T-helper 9 cell (primary cell): ENCODE data around the gene LUM.

Experiments
- DNase-seq: peaks from one replicate; pipeline ENCODE4 v3.0.0-alpha.2; 2020

Gene LUM

DNA sequence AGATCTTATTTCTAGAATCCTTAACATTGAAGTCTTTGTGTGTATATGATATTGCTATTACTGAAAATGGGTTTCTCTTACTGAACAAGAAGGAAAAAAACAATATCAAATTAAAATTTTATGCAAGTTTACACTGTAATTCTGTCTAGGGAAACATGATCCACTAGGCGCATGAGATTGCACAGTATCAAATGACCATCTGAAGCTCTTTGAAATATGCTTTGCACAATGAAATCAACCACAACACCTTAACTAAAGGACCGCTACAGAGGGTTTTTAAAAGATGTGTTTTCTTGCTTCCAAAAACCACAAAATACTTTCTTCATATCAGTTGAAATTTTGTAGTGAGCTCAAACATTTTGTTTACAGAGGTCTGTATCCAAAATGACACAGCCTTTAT lies 38.4 kb downstream of the LUM start:
- no peak for DNase-seq

DNA sequence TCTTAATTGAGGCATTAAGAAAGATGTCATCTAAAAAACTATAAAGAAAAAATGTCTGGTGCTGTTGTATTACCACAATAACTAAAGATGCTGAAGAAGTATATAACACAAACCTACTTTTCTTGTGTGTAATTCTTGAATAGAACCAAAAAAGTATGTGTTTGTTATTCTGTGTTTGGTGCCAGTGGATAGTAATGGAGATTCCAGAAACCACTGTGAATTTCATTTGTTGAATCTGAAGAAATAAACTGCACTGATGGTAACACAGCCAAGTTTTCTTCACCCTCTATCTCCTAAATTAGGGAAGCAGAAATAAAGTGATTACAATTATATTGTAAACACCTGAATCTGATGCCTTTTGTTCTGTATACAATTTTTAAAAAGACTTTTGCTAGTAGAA lies 40.4 kb downstream of the LUM start:
- DNase-seq: no peak

DNA sequence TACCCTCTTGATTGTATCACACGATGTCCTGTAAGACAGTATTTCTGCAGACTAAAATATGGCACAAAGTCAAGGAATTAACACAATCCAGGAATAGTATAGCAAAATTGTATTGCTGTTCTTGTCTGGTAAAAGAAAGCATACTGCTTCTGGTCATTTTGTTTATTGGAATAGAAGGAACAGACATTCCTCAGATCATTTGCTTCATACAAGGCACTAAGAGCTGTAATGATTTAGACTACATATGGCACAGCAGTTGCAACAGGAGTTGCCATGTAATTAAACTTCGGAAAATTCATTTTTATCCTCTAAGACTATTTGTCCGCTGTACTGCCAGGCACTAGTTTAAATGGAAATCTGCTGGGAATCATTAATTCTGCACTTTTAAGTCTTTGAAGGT lies 45.9 kb downstream of the LUM start:
- no peak for DNase-seq

DNA sequence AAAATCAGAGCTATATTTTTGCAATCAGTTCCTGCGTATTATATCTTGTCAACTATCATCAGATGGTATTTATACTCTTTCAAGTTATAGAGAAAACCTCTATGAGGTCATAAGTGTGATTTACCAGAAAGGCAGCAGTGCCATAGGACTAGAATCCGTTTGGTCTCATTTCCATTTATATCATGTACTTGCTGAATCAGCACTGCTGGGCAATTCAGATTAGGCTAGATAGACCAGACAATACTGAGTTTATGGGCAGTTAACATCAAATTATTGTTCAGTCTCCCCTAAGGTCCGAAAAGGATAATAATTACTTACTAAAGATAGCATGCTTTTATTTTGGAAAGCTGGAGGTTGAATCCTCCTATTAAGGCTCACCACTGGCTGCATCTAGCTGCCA lies 46.7 kb downstream of the LUM start:
- DNase-seq: no peak

DNA sequence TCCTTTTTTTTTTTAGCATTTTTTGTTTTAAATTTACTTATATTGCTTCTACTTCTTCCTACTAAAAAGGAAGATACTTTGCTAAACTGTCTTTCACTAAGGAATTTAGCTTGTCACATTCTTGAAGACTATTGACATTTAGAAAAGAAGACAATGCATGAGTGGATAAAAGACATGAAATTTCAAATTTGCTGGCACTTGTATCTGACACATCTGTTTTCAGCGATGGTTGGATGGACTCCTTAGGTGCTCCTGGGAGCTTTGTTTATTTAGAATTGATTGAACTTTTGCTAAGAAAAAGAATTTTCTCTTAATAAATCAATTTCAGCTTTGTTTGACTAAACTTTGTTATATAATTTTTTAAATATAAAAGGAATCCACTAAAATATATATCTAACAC lies 50.2 kb downstream of the LUM start:
- no peak for DNase-seq

DNA sequence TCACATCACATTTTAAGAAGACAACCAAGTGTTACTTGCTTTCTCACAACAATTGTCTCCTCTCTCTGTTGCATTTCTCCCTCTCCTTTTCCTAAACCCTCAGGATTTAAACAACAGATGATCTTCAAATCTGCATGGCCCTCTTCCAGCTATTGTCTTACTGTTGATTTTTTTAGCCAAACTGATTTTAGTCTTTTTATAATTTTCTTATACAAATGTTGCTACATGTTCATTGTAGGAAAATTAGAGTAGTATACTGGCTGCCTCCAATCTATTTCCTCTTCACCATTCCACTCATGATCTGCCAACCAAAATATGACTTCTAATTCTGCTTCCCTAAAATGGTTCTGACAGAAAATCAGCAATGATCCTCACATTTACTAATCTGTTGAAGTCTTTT lies 52.1 kb downstream of the LUM start:
- no peak for DNase-seq

DNA sequence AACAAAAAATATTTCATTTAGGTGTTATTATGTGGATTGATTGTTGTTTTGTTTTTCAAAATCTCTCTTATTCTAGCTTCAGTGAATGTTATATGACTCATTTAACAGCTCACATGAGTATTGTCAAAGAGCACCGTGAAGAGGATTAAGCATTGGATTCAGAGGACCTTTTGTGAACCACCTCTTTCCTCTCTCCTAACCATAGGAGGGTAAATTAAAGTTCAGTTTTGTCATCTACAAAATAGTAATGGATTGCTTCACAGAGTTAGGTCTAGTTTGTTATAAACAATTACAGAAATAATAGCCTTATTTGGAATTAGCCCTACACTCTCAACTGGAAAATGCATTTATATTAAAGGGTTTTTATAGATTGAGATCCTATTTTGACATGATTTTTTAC lies 52.5 kb downstream of the LUM start:
- no peak for DNase-seq

DNA sequence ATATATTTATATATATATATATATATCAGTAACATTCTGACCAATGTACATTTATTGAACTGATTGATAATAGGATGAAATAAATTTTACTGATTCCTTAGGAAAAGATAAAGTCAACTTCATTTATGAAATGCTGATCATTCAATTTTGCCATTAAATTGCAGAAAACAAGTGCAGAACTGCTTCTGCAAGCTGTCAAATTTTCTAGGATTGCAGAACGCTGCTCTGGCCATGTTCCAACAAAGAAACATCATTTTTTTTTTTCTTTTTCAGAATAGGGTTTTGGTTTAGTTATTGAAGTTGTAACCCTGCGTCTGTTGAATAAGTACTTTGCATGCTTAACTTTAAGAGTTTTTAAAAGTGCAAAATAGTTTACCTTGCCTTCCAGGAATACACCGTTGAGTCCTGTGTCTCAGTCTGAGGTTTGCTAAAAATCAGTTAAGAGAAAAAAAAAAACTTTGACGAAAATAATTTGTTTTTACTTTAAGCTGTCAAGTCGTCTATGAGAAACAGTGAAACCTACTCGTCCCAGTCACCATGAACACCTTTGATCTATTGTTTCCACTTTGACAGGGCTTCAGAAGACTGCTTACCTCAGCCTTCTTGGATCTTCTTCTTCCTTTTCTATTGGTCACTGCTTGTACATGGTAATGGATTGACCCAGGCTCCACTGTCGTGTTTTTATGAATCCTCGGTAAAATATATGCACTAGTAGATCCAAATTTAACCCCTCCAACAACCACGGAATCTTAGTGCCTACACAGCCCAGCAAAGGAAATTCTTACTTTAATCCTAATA lies 53.7 kb downstream of the LUM start, which contains the start of gene KERA:
Gene KERA, minus strand, starts transcription at position 657 of the 798 bp plus-strand sequence. CDS start 1,743 bp downstream, outside the sequence.
- no peak for DNase-seq

DNA sequence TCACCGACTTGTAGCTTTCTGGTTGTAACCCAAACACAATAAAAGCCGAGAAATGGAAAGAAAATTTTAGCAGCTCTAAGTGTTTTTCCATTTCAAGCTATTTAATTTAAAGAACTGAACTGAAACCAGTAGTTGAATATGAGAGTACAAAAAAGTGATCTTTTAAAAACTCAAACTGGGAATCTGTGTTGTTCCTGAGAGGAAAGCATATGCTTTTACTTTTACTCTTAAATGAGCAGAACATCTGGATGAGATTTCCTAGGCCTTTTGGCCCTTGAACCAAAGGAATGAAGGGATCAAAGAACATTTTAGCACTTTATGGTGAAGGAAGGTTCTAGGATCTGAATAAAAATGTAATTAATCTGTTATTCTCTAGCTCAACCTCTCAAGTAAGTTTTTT lies 54.8 kb downstream of the LUM start:
- DNase-seq: no peak

DNA sequence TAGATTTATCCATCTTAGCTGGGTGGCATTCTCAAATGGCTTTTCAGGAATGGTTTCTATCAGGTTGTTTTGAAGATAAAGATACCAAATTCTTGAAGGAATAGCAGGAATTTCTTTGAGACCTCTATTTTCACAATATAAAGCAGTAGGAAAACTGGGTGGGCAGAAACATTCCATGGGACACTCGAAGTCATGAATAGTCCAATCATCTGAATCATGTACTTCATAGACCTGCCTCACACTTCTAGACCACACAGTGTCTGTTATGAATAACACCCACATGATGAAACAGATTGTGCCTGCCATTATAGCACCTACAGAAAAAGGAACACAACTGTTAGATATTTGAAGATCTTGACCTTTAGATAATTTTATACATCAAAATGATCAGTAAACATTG lies 55.3 kb downstream of the LUM start:
- DNase-seq: no peak

DNA sequence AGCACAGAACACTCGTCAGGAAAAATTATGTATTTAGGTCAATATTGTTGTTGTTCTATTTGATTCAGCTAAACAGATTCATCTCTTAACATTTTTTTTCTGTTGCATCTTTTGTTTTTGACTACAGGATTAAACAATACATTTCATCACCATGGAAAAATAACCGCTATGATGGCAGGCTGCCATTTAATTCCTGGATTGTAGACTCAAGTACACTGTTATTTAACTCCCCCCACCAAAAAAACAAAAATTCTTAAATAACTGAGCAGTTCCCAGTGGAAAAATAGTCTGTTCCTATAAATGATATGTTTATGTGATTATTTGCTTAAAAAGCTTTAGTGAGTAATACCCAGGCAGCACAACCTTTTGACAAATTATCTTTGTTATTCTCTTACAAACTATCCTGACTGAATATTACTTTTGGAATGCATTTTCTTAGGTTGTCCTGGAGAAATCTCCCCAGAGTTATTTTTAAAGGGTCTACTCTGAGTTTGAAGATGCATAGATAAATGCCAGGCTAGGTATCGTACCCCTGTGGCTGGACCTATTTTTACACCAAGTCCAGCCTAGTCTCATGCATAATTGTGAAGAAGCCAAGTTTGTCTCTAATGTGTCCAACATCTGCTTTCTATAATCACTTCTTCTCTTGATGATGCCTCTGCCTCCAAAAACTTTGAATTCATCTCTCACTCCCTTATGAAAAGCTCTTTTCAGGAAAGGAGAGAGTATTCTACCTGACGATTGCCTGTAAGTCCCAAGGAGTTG lies 57.2 kb downstream of the LUM start:
- DNase-seq: no peak
